ENCODE data around the gene KLHDC3. TPM values are rescaled to one million over a fixed set of nuclear protein-coding genes. Genes with fewer than 3 reads are reported as not detected.
"Not testable (repeated sequence)": the region's sequence is repeated elsewhere in the genome, so short reads cannot be mapped to it uniquely, and the experiment has no call there.

The KLHDC3 gene
- total and polyA plus RNA-seq, 8 donors: 19.7 to 48.8 (median 29.9) TPM

- ATAC-seq (no peak), FAIRE-seq (no peak), DNase-seq (no peak)
- no peaks in the 10 kb centered on the region for H3K27me3 ChIP-seq
- intact Hi-C loops (cut with DNase I): no loop called here
- no peak for TF ChIP-seq CTCF (IDR thresholded peaks at IDR 0.05)
- H3K27ac ChIP-seq: no peak overlapping the region
- peaks cover 0 to 7% (median 0%) of the 10 kb centered on the region in 3 donors for H3K4me1 ChIP-seq
- H3K36me3 ChIP-seq: no peaks in the 10 kb centered on the region
- H3K9me3 ChIP-seq: no peaks in the 10 kb centered on the region
- no peak overlapping the region for H3K4me3 ChIP-seq
- 56 to 69% methylated on average over 5 of the region's 5 CpGs for WGBS, 2 donors
These were observed 26.3 kb upstream of the KLHDC3 start for GRCh38 chr6:42987533-42988451.

GRCh38 chr6:42988486-42989020 is 25.5 kb upstream of the KLHDC3 start:
- intact Hi-C loops (cut with DNase I): no loop called here
- FAIRE-seq (no peak), ATAC-seq (no peak), DNase-seq (no peak)
- H3K36me3 ChIP-seq: no peaks in the 10 kb centered on the region
- H3K27me3 ChIP-seq: no peaks in the 10 kb centered on the region
- no peaks in the 10 kb centered on the region for H3K9me3 ChIP-seq
- H3K4me3 ChIP-seq: no peak overlapping the region
- no peak overlapping the region for H3K27ac ChIP-seq
- peaks cover 0 to 7% (median 0%) of the 10 kb centered on the region in 3 donors for H3K4me1 ChIP-seq
- 19 to 25% methylated on average over 1 of the region's 1 CpG for WGBS, 2 donors
- no peak for TF ChIP-seq CTCF (IDR thresholded peaks at IDR 0.05)

GRCh38 chr6:42989923-42990322 is 24.1 kb upstream of the KLHDC3 start:
- H3K36me3 ChIP-seq: no peaks in the 10 kb centered on the region
- DNase-seq: no peak
- no peak overlapping the region for H3K4me3 ChIP-seq
- H3K27ac ChIP-seq: no peak overlapping the region
- no peaks in the 10 kb centered on the region for H3K27me3 ChIP-seq
- H3K4me1 ChIP-seq: peaks cover 0 to 7% (median 0%) of the 10 kb centered on the region in 3 donors
- 87 to 96% methylated on average over 5 of the region's 5 CpGs for WGBS, 2 donors
- ATAC-seq: no peak
- intact Hi-C loops (cut with DNase I): no loop called here
- no peak for TF ChIP-seq CTCF (IDR thresholded peaks at IDR 0.05)
- H3K9me3 ChIP-seq: no peaks in the 10 kb centered on the region
- no peak for FAIRE-seq

- no peak for TF ChIP-seq CTCF (IDR thresholded peaks at IDR 0.05)
- Histone ChIP-seq H3K27ac (no peak overlapping the region), H3K4me1 (no peaks in the 10 kb centered on the region), H3K27me3 (no peaks in the 10 kb centered on the region), H3K36me3 (no peaks in the 10 kb centered on the region), H3K4me3 (no peak overlapping the region), H3K9me3 (no peaks in the 10 kb centered on the region)
- intact Hi-C loops (cut with DNase I): no loop called here
- ATAC-seq: no peak
- 89 to 100% methylated on average over 2 of the region's 2 CpGs for WGBS, 2 donors
- no peak for FAIRE-seq
- DNase-seq: no peak
These were observed 20.6 kb upstream of the KLHDC3 start for GRCh38 chr6:42993445-42993844.

GRCh38 chr6:42996513-42996912 is 17.5 kb upstream of the KLHDC3 start:
- H3K27me3 ChIP-seq: no peaks in the 10 kb centered on the region
- no peak for ATAC-seq
- DNase-seq: no peak
- intact Hi-C loops (cut with DNase I): no loop called here
- H3K4me3 ChIP-seq: no peak overlapping the region
- no peaks in the 10 kb centered on the region for H3K36me3 ChIP-seq
- FAIRE-seq: no peak
- no peaks in the 10 kb centered on the region for H3K9me3 ChIP-seq
- no peaks in the 10 kb centered on the region for H3K4me1 ChIP-seq
- no peak for TF ChIP-seq CTCF (IDR thresholded peaks at IDR 0.05)
- H3K27ac ChIP-seq: no peak overlapping the region

- H3K27me3 ChIP-seq; H3K27ac ChIP-seq; FAIRE-seq; intact Hi-C loops (cut with DNase I); H3K36me3 ChIP-seq; ATAC-seq; DNase-seq; H3K4me3 ChIP-seq; H3K9me3 ChIP-seq; H3K4me1 ChIP-seq: not testable (repeated sequence)
- 83 to 85% methylated on average over 9 of the region's 9 CpGs for WGBS, 2 donors
These were observed 15.8 kb upstream of the KLHDC3 start for GRCh38 chr6:42998205-42998604.
